ENCODE data around the gene CCDC170. TPM values are rescaled to one million over a fixed set of nuclear protein-coding genes. Genes with fewer than 3 reads are reported as not detected.
"Not testable (repeated sequence)": the region's sequence is repeated elsewhere in the genome, so short reads cannot be mapped to it uniquely, and the experiment has no call there.

The CCDC170 gene
- total and polyA plus RNA-seq, 9 of the 15 experiments (the other 6 are each of a cell fraction or from before 2014, with no cell fraction given): 0.01 to 0.18 (median 0.05) TPM; not detected in 6

GRCh38 chr6:151518992-151519391, 25.2 kb downstream of the CCDC170 start:
- FAIRE-seq; H3K9ac ChIP-seq (ENCODE audit: insufficient read depth in 1 of 2, low read depth in 2 of 2, low read length in 2 of 2); H3K9me1 ChIP-seq (ENCODE audit: control insufficient read depth, insufficient read depth, low read length); ATAC-seq; CTCF ChIA-PET (ENCODE audit: low intra/inter-chr PET ratio); H3K4me2 ChIP-seq (ENCODE audit: insufficient read depth, low read length); BruUV-seq (replicated peaks); H4K20me1 ChIP-seq (replicated peaks; ENCODE audit: control insufficient read depth, insufficient read depth, low read length); H3K27ac ChIP-seq (ENCODE audit: extremely low read depth, low read depth, low read length); H3K27me3 ChIP-seq (ENCODE audit: control insufficient read depth in 2 of 2, insufficient read depth in 2 of 2, low read length in 2 of 2); H3K36me3 ChIP-seq (ENCODE audit: control insufficient read depth, insufficient read depth, low read length); intact Hi-C loops (cut with micrococcal nuclease); in situ Hi-C loops (cut with MboI); DNase-seq (ENCODE audit: extremely low read depth in 1 of 4, low spot score in 3 of 4); H3K4me1 ChIP-seq (replicated peaks in 1 of 2; ENCODE audit: control insufficient read depth in 2 of 2, insufficient read depth in 2 of 2, low read length in 2 of 2); H3K4me3 ChIP-seq; H3K9me3 ChIP-seq (replicated peaks; ENCODE audit: control insufficient read depth, insufficient read depth, low read depth, low read length); H3K79me2 ChIP-seq (ENCODE audit: control insufficient read depth, insufficient read depth, low read length); H2AFZ ChIP-seq (ENCODE audit: low read depth, low read length); POLR2A ChIA-PET: not testable (repeated sequence)
- WGBS (ENCODE audit: insufficient coverage, low coverage, missing lambda C conversion rate): 0% methylated on average over 5 of the region's 5 CpGs
- TF ChIP-seq TRIM28 (IDR thresholded peaks at IDR 0.05) (peak; percentile 70), CBX3 (IDR thresholded peaks at IDR 0.05; ENCODE audit: borderline replicate concordance in 1 of 2, low read length in 2 of 2) (peak in 1 of 2 experiments; percentile 54; a peak in 1 of 3 replicates)

GRCh38 chr6:151523034-151523433, 29.2 kb downstream of the CCDC170 start:
- no peaks in the 10 kb centered on the region for H3K36me3 ChIP-seq (ENCODE audit: control insufficient read depth, insufficient read depth, low read length)
- no peaks in the 10 kb centered on the region for H3K9me1 ChIP-seq (ENCODE audit: control insufficient read depth, insufficient read depth, low read length)
- no peak overlapping the region for H3K4me2 ChIP-seq (ENCODE audit: insufficient read depth, low read length)
- ATAC-seq (no peak), DNase-seq (ENCODE audit: extremely low read depth in 1 of 4, low spot score in 3 of 4) (no peak), FAIRE-seq (no peak)
- no peak overlapping the region for H2AFZ ChIP-seq (ENCODE audit: low read depth, low read length)
- no peak overlapping the region for H3K4me3 ChIP-seq
- 0 out of 2 replicates have a peak, but pooled peaks have one; percentile 6 for TF ChIP-seq MAFF (IDR thresholded peaks at IDR 0.05; ENCODE audit: low read length)
- peak; percentile 28 for TF ChIP-seq ZNF316 (IDR thresholded peaks at IDR 0.05)
- TF ChIP-seq KLF6 (CRISPR knock-in tag; IDR thresholded peaks at IDR 0.05; ENCODE audit: borderline replicate concordance): no peak
- peak; percentile 16; the same call in 1 of the 2 replicates for TF ChIP-seq C11orf30 (IDR thresholded peaks at IDR 0.05; ENCODE audit: low read depth)
- no peak for TF ChIP-seq BCL6 (CRISPR knock-in tag; IDR thresholded peaks at IDR 0.05)
- H3K27ac ChIP-seq (ENCODE audit: extremely low read depth, low read depth, low read length): no peak overlapping the region
- ChIA-PET POLR2A (no interaction called here), CTCF (ENCODE audit: low intra/inter-chr PET ratio) (no interaction called here)
- H3K9me3 ChIP-seq (replicated peaks; ENCODE audit: control insufficient read depth, insufficient read depth, low read depth, low read length): no peaks in the 10 kb centered on the region
- in situ Hi-C loops (cut with MboI): no loop called here
- no peaks in the 10 kb centered on the region for H3K4me1 ChIP-seq (replicated peaks in 1 of 2; ENCODE audit: control insufficient read depth in 2 of 2, insufficient read depth in 2 of 2, low read length in 2 of 2)
- intact Hi-C loops (cut with micrococcal nuclease): no loop called here
- H3K27me3 ChIP-seq (ENCODE audit: control insufficient read depth in 2 of 2, insufficient read depth in 2 of 2, low read length in 2 of 2): no peaks in the 10 kb centered on the region
- 0% methylated on average over 1 of the region's 1 CpG for WGBS (ENCODE audit: insufficient coverage, low coverage, missing lambda C conversion rate)
- H3K79me2 ChIP-seq (ENCODE audit: control insufficient read depth, insufficient read depth, low read length): no peaks in the 10 kb centered on the region
- BruUV-seq (replicated peaks): no TSS peak
- no peaks in the 10 kb centered on the region for H4K20me1 ChIP-seq (replicated peaks; ENCODE audit: control insufficient read depth, insufficient read depth, low read length)
- no peak overlapping the region for H3K9ac ChIP-seq (ENCODE audit: insufficient read depth in 1 of 2, low read depth in 2 of 2, low read length in 2 of 2)
